HG03442 (cell line): ENCODE data around the gene MTA1.

Experiments used
- ATAC-seq: cut with Tn5 transposase; IDR thresholded peaks from one replicate; pipeline ENCODE4 v1.9.1; 2021; ENCODE audit warnings: mild to moderate bottlenecking, moderate library complexity; ENCODE audit not compliant: unreplicated experiment

MTA1 gene

GRCh38 chr14:105508601-105509000, 89.0 kb downstream of the MTA1 start:
- ATAC-seq: no peak

GRCh38 chr14:105517096-105517495, 97.5 kb downstream of the MTA1 start:
- ATAC-seq: no peak

- no peak for ATAC-seq
Measured at GRCh38 chr14:105519946-105520698, 100.5 kb downstream of the MTA1 start.
